ENCODE results near the gene P3H2. TPM values are rescaled to one million over a fixed set of nuclear protein-coding genes. Genes with fewer than 3 reads are reported as not detected.

P3H2 gene
- total RNA-seq, 4 donors from 2014 or later: 29.9 to 73.3 (median 54.5) TPM

- Histone ChIP-seq H3K36me3 (no peaks in the 10 kb centered on the region), H3K27ac (no peak overlapping the region), H3K4me1 (peaks cover 14% of the 10 kb centered on the region), H3K27me3 (no peaks in the 10 kb centered on the region), H3K4me3 (no peak overlapping the region), H3K9me3 (no peaks in the 10 kb centered on the region)
- TF ChIP-seq EP300 (IDR thresholded peaks at IDR 0.05) (no peak), POLR2A (IDR thresholded peaks at IDR 0.05) (no peak), POLR2AphosphoS5 (IDR thresholded peaks at IDR 0.05) (no peak)
- DNase-seq (ENCODE audit: low spot score in 2 of 2): no peak
- WGBS: 88% methylated on average over 6 of the region's 6 CpGs
Measured at GRCh38 chr3:189985948-189986347, 134.7 kb downstream of the P3H2 start.

- no peak for TF ChIP-seq EP300 (IDR thresholded peaks at IDR 0.05)
- TF ChIP-seq POLR2A (IDR thresholded peaks at IDR 0.05): no peak
- TF ChIP-seq CTCF (IDR thresholded peaks at IDR 0.05): no peak
- no peak for TF ChIP-seq POLR2AphosphoS5 (IDR thresholded peaks at IDR 0.05)
- H3K27ac ChIP-seq: no peak overlapping the region
- DNase-seq (ENCODE audit: low spot score in 2 of 2): no peak
- WGBS: 93% methylated on average over 3 of the region's 3 CpGs
- H3K4me1 ChIP-seq: peaks cover 17% of the 10 kb centered on the region
- H3K27me3 ChIP-seq: no peaks in the 10 kb centered on the region
- H3K36me3 ChIP-seq: no peaks in the 10 kb centered on the region
- no peak overlapping the region for H3K4me3 ChIP-seq
- no peaks in the 10 kb centered on the region for H3K9me3 ChIP-seq
Measured at GRCh38 chr3:189983612-189984011, 137.1 kb downstream of the P3H2 start.

- WGBS: 56% methylated on average over 5 of the region's 5 CpGs
- no peak for TF ChIP-seq EP300 (IDR thresholded peaks at IDR 0.05)
- TF ChIP-seq POLR2AphosphoS5 (IDR thresholded peaks at IDR 0.05): no peak
- TF ChIP-seq POLR2A (IDR thresholded peaks at IDR 0.05): no peak
- no peak for TF ChIP-seq CTCF (IDR thresholded peaks at IDR 0.05)
- Histone ChIP-seq H3K9me3 (no peaks in the 10 kb centered on the region), H3K36me3 (no peaks in the 10 kb centered on the region), H3K4me3 (no peak overlapping the region), H3K27me3 (no peaks in the 10 kb centered on the region), H3K4me1 (peaks cover 17% of the 10 kb centered on the region), H3K27ac (no peak overlapping the region)
- DNase-seq (ENCODE audit: low spot score in 2 of 2): no peak
Measured at GRCh38 chr3:189982321-189982945, 138.3 kb downstream of the P3H2 start.

- Histone ChIP-seq H3K27me3 (no peaks in the 10 kb centered on the region), H3K36me3 (no peaks in the 10 kb centered on the region), H3K27ac (no peak overlapping the region), H3K4me3 (no peak overlapping the region), H3K9me3 (no peaks in the 10 kb centered on the region), H3K4me1 (peaks cover 17% of the 10 kb centered on the region)
- no peak for DNase-seq (ENCODE audit: low spot score in 2 of 2)
- TF ChIP-seq EP300 (IDR thresholded peaks at IDR 0.05) (no peak), POLR2A (IDR thresholded peaks at IDR 0.05) (no peak)
Measured at GRCh38 chr3:189981668-189982067, 139.0 kb downstream of the P3H2 start.

GRCh38 chr3:189978753-189979152 is 141.9 kb downstream of the P3H2 start:
- peaks cover 20% of the 10 kb centered on the region for H3K4me1 ChIP-seq
- no peaks in the 10 kb centered on the region for H3K27me3 ChIP-seq
- TF ChIP-seq CTCF (IDR thresholded peaks at IDR 0.05) (no peak), POLR2AphosphoS5 (IDR thresholded peaks at IDR 0.05) (no peak), POLR2A (IDR thresholded peaks at IDR 0.05) (no peak), EP300 (IDR thresholded peaks at IDR 0.05) (no peak)
- H3K9me3 ChIP-seq: no peaks in the 10 kb centered on the region
- no peak overlapping the region for H3K4me3 ChIP-seq
- no peak overlapping the region for H3K27ac ChIP-seq
- 72% methylated on average over 3 of the region's 3 CpGs for WGBS
- DNase-seq (ENCODE audit: low spot score in 2 of 2): no peak
- H3K36me3 ChIP-seq: no peaks in the 10 kb centered on the region

- no peak overlapping the region for H3K27ac ChIP-seq
- H3K4me1 ChIP-seq: peaks cover 13% of the 10 kb centered on the region
- no peaks in the 10 kb centered on the region for H3K9me3 ChIP-seq
- TF ChIP-seq POLR2A (IDR thresholded peaks at IDR 0.05) (no peak), POLR2AphosphoS5 (IDR thresholded peaks at IDR 0.05) (no peak), EP300 (IDR thresholded peaks at IDR 0.05) (no peak), CTCF (IDR thresholded peaks at IDR 0.05) (no peak)
- H3K36me3 ChIP-seq: no peaks in the 10 kb centered on the region
- no peak overlapping the region for H3K4me3 ChIP-seq
- no peaks in the 10 kb centered on the region for H3K27me3 ChIP-seq
- DNase-seq (ENCODE audit: low spot score in 2 of 2): no peak
- WGBS: 86% methylated on average over 5 of the region's 5 CpGs
Measured at GRCh38 chr3:189977174-189977573, 143.5 kb downstream of the P3H2 start.

All from suprapubic skin (tissue), 4 donors.